Caco-2 (cell line): ENCODE data around the gene WDTC1. TPM values are rescaled to one million over a fixed set of nuclear protein-coding genes. Genes with fewer than 3 reads are reported as not detected.

Source experiments
- BruUV-seq: library from RNA; stranded (reverse); fragments of 400-500 nt; replicated peaks from 2 replicates; lab custom pipeline; 2021; lab: Mats Ljungman, UMichigan
- CTCF ChIA-PET: fragments of 300-600 bp; sonication (Branson Sonifier 250); formaldehyde crosslinking; loops from one replicate; lab custom pipeline; 2022; ENCODE audit warnings: antibody characterized with exemption; lab: Charles Lee
- POLR2A ChIA-PET: fragments of 300-600 bp; sonication (Branson Sonifier 250); formaldehyde crosslinking; loops from one replicate; lab custom pipeline; 2022; ENCODE audit warnings: antibody characterized with exemption; lab: Charles Lee
- DNase-seq, 2 experiments: peaks; one replicate each; pipeline versions ENCODE4 v3.0.0 to v3.0.0-alpha.2; 2020 to 2022
- H3K27me3 ChIP-seq: replicated peaks from 2 replicates; pipeline ENCODE4 v1.6.0; 2011; ENCODE audit warnings: low read length; ENCODE audit not compliant: control insufficient read depth, insufficient read depth
- H3K36me3 ChIP-seq: 2 replicates; pipeline ENCODE4 v1.5.1; 2011; ENCODE audit warnings: low read length; ENCODE audit not compliant: control insufficient read depth, insufficient read depth
- H3K4me1 ChIP-seq: fragments of 250-450 bp; sonication (Bioruptor Pico); 2 replicates; pipeline ENCODE4 v1.5.1; 2020; ENCODE audit warnings: mild to moderate bottlenecking
- H3K4me3 ChIP-seq: 2 replicates; pipeline ENCODE4 v1.5.1; 2011; ENCODE audit warnings: low read depth, mild to moderate bottlenecking, control low read depth, low read length
- H3K9me3 ChIP-seq: fragments of 250-450 bp; sonication (Bioruptor Pico); 2 replicates; pipeline ENCODE4 v1.5.1; 2020; ENCODE audit warnings: mild to moderate bottlenecking, moderate library complexity
- H3K27ac Mint-ChIP-seq: one replicate; pipeline ENCODE4 v1.8.0; 2022; ENCODE audit warnings: mixed read lengths; ENCODE audit not compliant: unreplicated experiment
- H3K27me3 Mint-ChIP-seq: one replicate; pipeline ENCODE4 v1.8.0; 2022; ENCODE audit warnings: mixed read lengths; ENCODE audit not compliant: insufficient read depth, unreplicated experiment
- H3K36me3 Mint-ChIP-seq: one replicate; pipeline ENCODE4 v1.8.0; 2022; ENCODE audit warnings: mild to moderate bottlenecking, mixed read lengths; ENCODE audit not compliant: insufficient read depth, unreplicated experiment
- H3K4me1 Mint-ChIP-seq: one replicate; pipeline ENCODE4 v1.8.0; 2022; ENCODE audit warnings: low read depth, mixed read lengths; ENCODE audit not compliant: unreplicated experiment
- H3K4me3 Mint-ChIP-seq: one replicate; pipeline ENCODE4 v1.8.0; 2022; ENCODE audit warnings: mild to moderate bottlenecking, moderate library complexity, mixed read lengths; ENCODE audit not compliant: unreplicated experiment
- H3K9me3 Mint-ChIP-seq: one replicate; pipeline ENCODE4 v1.8.0; 2022; ENCODE audit warnings: mixed read lengths; ENCODE audit not compliant: unreplicated experiment
- CTCF ChIP-seq, 2 experiments: fragments of 200-600 bp in 1 of 2; IDR thresholded peaks; 1 replicate in 1 of 2; 2 replicates in 1 of 2; pipeline versions ENCODE4 v1.5.1 to v1.8.0; 2011 to 2022; ENCODE audit warnings: antibody characterized with exemption in 1 of 2, control low read depth in 1 of 2, inconsistent platforms in 1 of 2, low read depth in 1 of 2, low read length in 1 of 2, mild to moderate bottlenecking in 1 of 2, moderate library complexity in 1 of 2; ENCODE audit not compliant: insufficient read depth in 1 of 2, severe bottlenecking in 1 of 2, unreplicated experiment in 1 of 2
- intact Hi-C: fragments of 100-400 bp; cut with micrococcal nuclease; formaldehyde crosslinking; loops from one replicate; pipeline ENCODE4 v1.10.0; 2022; ENCODE audit not compliant: unreplicated experiment
- total RNA-seq: library from RNA; stranded (reverse); gene quantifications from 2 replicates; pipeline ENCODE4 v1.2.3, GENCODE V29; 2022

The WDTC1 gene
- total RNA-seq, 1 experiment from 2014 or later: 17.2 TPM

GRCh38 chr1:27341525-27342252, 107.3 kb downstream of the WDTC1 start, which contains the start of gene SYTL1:
Gene SYTL1, plus strand, starts transcription at chr1:27342022. Its CDS starts 3,313 bp downstream, at chr1:27345335.
- POLR2A ChIA-PET: no interaction called here
- H3K4me3 Mint-ChIP-seq: peak within 1 kb of the TSS; percentile 71
- Histone ChIP-seq H3K36me3 (no peaks in the 10 kb centered on the region), H3K9me3 (no peaks in the 10 kb centered on the region), H3K27me3 (no peaks in the 10 kb centered on the region), H3K4me1 (peaks cover 21% of the 10 kb centered on the region), H3K4me3 (peak within 1 kb of the TSS; percentile 41)
- peaks cover 24% of the 10 kb centered on the region for H3K36me3 Mint-ChIP-seq
- BruUV-seq: no TSS peak
- no peaks in the 10 kb centered on the region for H3K9me3 Mint-ChIP-seq
- intact Hi-C loops: no loop called here
- H3K27me3 Mint-ChIP-seq: no peaks in the 10 kb centered on the region
- CTCF ChIA-PET: interaction anchor here (0.6 to 1.0 kb wide), 3 partner anchors 12 to 25 kb away, joined by 3 read pairs; no protein-coding TSS in a partner anchor
- H3K4me1 Mint-ChIP-seq: peaks cover 22% of the 10 kb centered on the region
- no peak for TF ChIP-seq CTCF (IDR thresholded peaks at IDR 0.05; ENCODE audit: insufficient read depth in 1 of 2, low read depth in 1 of 2, low read length in 1 of 2, severe bottlenecking in 1 of 2, unreplicated experiment in 1 of 2)
- DNase-seq: peak; percentile 56 to 60
- peak within 1 kb of the TSS; percentile 76 for H3K27ac Mint-ChIP-seq

- no peak for DNase-seq
- Histone ChIP-seq H3K9me3 (no peaks in the 10 kb centered on the region), H3K4me1 (peaks cover 25% of the 10 kb centered on the region), H3K36me3 (no peaks in the 10 kb centered on the region), H3K4me3 (peak overlapping the region; percentile 41), H3K27me3 (no peaks in the 10 kb centered on the region)
- ChIA-PET POLR2A (interaction anchor here (1.2 kb wide), 1 partner anchor 9 kb away, joined by 3 read pairs; no protein-coding TSS in a partner anchor), CTCF (interaction anchor here (0.6 to 0.7 kb wide), 2 partner anchors 17 to 24 kb away, joined by 3 read pairs; no protein-coding TSS in a partner anchor)
- Mint-ChIP-seq H3K27ac (peak overlapping the region; percentile 76), H3K27me3 (no peaks in the 10 kb centered on the region), H3K4me1 (peaks cover 27% of the 10 kb centered on the region), H3K4me3 (peak overlapping the region; percentile 71), H3K36me3 (peaks cover 26% of the 10 kb centered on the region), H3K9me3 (no peaks in the 10 kb centered on the region)
- TSS peak; percentile 36 for BruUV-seq
- no peak for TF ChIP-seq CTCF (IDR thresholded peaks at IDR 0.05; ENCODE audit: insufficient read depth in 1 of 2, low read depth in 1 of 2, low read length in 1 of 2, severe bottlenecking in 1 of 2, unreplicated experiment in 1 of 2)
- intact Hi-C loops: no loop called here
Observed at GRCh38 chr1:27342391-27342777, 108.0 kb downstream of the WDTC1 start.

- H3K27ac Mint-ChIP-seq: peak overlapping the region; percentile 76
- peaks cover 32% of the 10 kb centered on the region for H3K36me3 Mint-ChIP-seq
- ChIA-PET POLR2A (interaction anchor here (1.2 kb wide), 1 partner anchor 9 kb away, joined by 3 read pairs; no protein-coding TSS in a partner anchor), CTCF (no interaction called here)
- intact Hi-C loops: no loop called here
- H3K27me3 ChIP-seq: no peaks in the 10 kb centered on the region
- peaks cover 33% of the 10 kb centered on the region for H3K4me1 Mint-ChIP-seq
- no peak for TF ChIP-seq CTCF (IDR thresholded peaks at IDR 0.05; ENCODE audit: insufficient read depth in 1 of 2, low read depth in 1 of 2, low read length in 1 of 2, severe bottlenecking in 1 of 2, unreplicated experiment in 1 of 2)
- DNase-seq: peak in 1 of 2 experiments; percentile 52
- peaks cover 26% of the 10 kb centered on the region for H3K4me1 ChIP-seq
- no peaks in the 10 kb centered on the region for H3K27me3 Mint-ChIP-seq
- no peaks in the 10 kb centered on the region for H3K9me3 ChIP-seq
- H3K9me3 Mint-ChIP-seq: no peaks in the 10 kb centered on the region
- H3K4me3 Mint-ChIP-seq: peak overlapping the region; percentile 71
- no TSS peak for BruUV-seq
- no peaks in the 10 kb centered on the region for H3K36me3 ChIP-seq
- H3K4me3 ChIP-seq: no peak overlapping the region; the same call in 1 of the 2 replicates
Observed at GRCh38 chr1:27342778-27343638, 108.6 kb downstream of the WDTC1 start.
